ENCODE results near the gene IRF4. TPM values are rescaled to one million over a fixed set of nuclear protein-coding genes. Genes with fewer than 3 reads are reported as not detected.

Gene IRF4
- total RNA-seq, 1 donor from 2014 or later: 0.04 TPM

GRCh38 chr6:443621-444159 is 52.1 kb downstream of the IRF4 start:
- DNase-seq (ENCODE audit: low read depth): no peak
- H3K27me3 ChIP-seq (ENCODE audit: control insufficient read depth, insufficient read depth, low read length): peaks cover 13% of the 10 kb centered on the region
- H3K4me3 ChIP-seq (ENCODE audit: low read depth, low read length): no peak overlapping the region
- no peak for TF ChIP-seq CTCF (IDR thresholded peaks at IDR 0.05; ENCODE audit: insufficient read depth, low read length, poor library complexity, severe bottlenecking)
- no peaks in the 10 kb centered on the region for H3K36me3 ChIP-seq (ENCODE audit: control insufficient read depth, insufficient read depth, low read length)

DNA sequence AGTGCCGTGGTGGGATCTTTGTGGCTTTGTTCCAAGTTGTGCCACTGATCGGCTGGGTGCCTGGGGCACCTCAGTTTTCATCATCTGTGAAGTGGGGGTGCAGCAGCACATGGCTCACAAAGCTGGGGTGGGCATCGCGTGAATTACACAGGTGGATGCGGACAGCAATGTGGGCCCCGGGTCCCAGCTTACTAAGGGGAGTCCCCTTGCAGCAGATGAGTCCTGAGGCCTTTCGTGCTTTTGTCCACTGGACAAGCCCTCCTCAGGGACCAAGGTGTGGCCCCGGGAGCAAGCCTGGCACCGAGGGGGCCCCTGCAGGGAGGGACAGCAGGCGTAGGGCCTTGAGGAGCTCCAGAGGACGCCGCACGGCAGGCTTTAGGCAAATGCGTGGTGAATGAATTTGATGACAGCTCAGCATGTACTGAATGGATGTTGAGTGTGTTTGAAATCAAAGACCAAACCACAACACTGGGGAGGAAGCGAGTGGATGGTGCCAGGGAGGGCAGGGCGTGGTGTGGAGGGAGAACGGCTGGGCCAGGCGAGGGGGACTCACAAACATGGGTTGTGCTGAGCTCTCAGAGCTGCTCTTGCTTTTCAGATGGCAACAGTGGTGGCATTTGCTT is 53.2 kb downstream of the IRF4 start:
- no peak for TF ChIP-seq CTCF (IDR thresholded peaks at IDR 0.05; ENCODE audit: insufficient read depth, low read length, poor library complexity, severe bottlenecking)
- no peaks in the 10 kb centered on the region for H3K36me3 ChIP-seq (ENCODE audit: control insufficient read depth, insufficient read depth, low read length)
- no peak overlapping the region for H3K4me3 ChIP-seq (ENCODE audit: low read depth, low read length)
- no peak for DNase-seq (ENCODE audit: low read depth)
- peaks cover 11% of the 10 kb centered on the region for H3K27me3 ChIP-seq (ENCODE audit: control insufficient read depth, insufficient read depth, low read length)

- Histone ChIP-seq H3K4me3 (ENCODE audit: low read depth, low read length) (no peak overlapping the region), H3K36me3 (ENCODE audit: control insufficient read depth, insufficient read depth, low read length) (no peaks in the 10 kb centered on the region), H3K27me3 (ENCODE audit: control insufficient read depth, insufficient read depth, low read length) (peaks cover 8% of the 10 kb centered on the region)
- DNase-seq (ENCODE audit: low read depth): no peak
- no peak for TF ChIP-seq CTCF (IDR thresholded peaks at IDR 0.05; ENCODE audit: insufficient read depth, low read length, poor library complexity, severe bottlenecking)
Measured at GRCh38 chr6:445571-446417, 54.2 kb downstream of the IRF4 start.

GRCh38 chr6:446418-447366 is 55.1 kb downstream of the IRF4 start:
- no peak for DNase-seq (ENCODE audit: low read depth)
- TF ChIP-seq CTCF (IDR thresholded peaks at IDR 0.05; ENCODE audit: insufficient read depth, low read length, poor library complexity, severe bottlenecking): no peak
- H3K36me3 ChIP-seq (ENCODE audit: control insufficient read depth, insufficient read depth, low read length): no peaks in the 10 kb centered on the region
- no peak overlapping the region for H3K4me3 ChIP-seq (ENCODE audit: low read depth, low read length)
- peaks cover 5% of the 10 kb centered on the region for H3K27me3 ChIP-seq (ENCODE audit: control insufficient read depth, insufficient read depth, low read length)

DNA sequence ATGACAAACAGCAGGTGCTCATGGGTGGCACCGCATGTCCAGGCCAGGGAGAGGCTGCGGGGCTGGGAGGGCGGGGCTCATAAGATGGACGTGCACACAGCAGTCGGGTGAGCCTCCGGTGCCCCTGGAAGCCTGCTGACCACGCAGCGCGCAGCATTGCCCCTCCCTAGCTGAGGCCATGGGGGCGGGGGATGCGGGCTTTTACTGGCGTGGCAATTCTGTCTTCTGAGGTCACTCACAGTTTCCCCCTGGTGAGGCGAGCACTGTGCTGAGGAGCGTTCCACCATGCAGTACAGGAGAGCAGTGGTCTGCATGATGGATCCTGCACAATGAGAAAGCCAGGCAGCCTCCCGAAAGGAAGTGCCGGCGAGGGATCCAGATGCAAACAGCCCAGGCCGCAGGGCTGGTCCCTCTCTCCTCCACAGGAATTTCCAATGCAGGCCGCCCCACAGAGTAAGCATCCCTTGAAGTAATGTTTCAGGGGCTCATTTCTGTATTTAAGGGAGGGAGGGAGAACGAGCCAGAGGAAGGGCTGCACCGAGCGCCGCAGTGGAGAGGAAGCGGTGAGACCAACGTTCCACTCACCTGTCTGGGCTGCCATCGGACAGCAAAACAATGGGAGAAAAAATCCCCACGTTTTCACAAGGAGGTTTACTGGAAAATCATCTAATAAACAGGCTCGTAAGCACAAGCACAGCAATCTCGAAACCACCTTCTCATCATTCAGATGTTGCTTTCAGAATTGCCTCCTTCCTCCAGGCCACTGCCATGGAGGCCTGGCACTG is 56.0 kb downstream of the IRF4 start:
- DNase-seq (ENCODE audit: low read depth): no peak
- no peak overlapping the region for H3K4me3 ChIP-seq (ENCODE audit: low read depth, low read length)
- peaks cover 5% of the 10 kb centered on the region for H3K27me3 ChIP-seq (ENCODE audit: control insufficient read depth, insufficient read depth, low read length)
- no peaks in the 10 kb centered on the region for H3K36me3 ChIP-seq (ENCODE audit: control insufficient read depth, insufficient read depth, low read length)
- TF ChIP-seq CTCF (IDR thresholded peaks at IDR 0.05; ENCODE audit: insufficient read depth, low read length, poor library complexity, severe bottlenecking): no peak

All from kidney epithelial cell (primary cell).